ENCODE results near the gene CRYBB1. TPM values are rescaled to one million over a fixed set of nuclear protein-coding genes. Genes with fewer than 3 reads are reported as not detected.

CRYBB1 gene
- total RNA-seq, 1 donor from 2014 or later: not detected

DNA sequence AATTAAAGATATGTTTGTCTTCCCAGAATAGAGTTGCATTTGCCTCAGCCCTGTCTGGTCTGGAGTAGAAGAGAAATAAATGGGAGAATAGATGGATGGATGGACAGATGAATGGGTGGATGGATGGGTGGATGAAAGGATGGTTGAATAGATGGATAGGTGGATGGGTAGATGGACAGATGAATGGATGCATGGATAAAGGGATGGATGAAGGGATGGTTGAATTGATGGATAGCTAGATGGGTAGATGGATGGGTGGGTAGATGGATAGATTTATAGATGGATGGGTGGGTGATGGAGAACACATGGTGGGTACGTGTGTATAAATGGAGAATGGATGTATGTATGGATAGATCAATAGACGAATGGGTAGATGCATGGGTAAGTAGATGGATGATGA lies 8.5 kb downstream of the CRYBB1 start:
- intact Hi-C loops (cut with micrococcal nuclease): no loop called here
- Mint-ChIP-seq H3K4me3 (no peak overlapping the region), H3K36me3 (ENCODE audit: low read depth) (no peaks in the 10 kb centered on the region), H3K4me1 (peaks cover 11% of the 10 kb centered on the region), H3K9me3 (no peaks in the 10 kb centered on the region), H3K27me3 (no peaks in the 10 kb centered on the region), H3K27ac (no peak overlapping the region)
- TF ChIP-seq, protein P1, sequence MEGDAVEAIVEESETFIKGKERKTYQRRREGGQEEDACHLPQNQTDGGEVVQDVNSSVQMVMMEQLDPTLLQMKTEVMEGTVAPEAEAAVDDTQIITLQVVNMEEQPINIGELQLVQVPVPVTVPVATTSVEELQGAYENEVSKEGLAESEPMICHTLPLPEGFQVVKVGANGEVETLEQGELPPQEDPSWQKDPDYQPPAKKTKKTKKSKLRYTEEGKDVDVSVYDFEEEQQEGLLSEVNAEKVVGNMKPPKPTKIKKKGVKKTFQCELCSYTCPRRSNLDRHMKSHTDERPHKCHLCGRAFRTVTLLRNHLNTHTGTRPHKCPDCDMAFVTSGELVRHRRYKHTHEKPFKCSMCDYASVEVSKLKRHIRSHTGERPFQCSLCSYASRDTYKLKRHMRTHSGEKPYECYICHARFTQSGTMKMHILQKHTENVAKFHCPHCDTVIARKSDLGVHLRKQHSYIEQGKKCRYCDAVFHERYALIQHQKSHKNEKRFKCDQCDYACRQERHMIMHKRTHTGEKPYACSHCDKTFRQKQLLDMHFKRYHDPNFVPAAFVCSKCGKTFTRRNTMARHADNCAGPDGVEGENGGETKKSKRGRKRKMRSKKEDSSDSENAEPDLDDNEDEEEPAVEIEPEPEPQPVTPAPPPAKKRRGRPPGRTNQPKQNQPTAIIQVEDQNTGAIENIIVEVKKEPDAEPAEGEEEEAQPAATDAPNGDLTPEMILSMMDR (IDR thresholded peaks at IDR 0.05): no peak
- CTCF ChIA-PET: no interaction called here
- POLR2A ChIA-PET: no interaction called here
- ATAC-seq (ENCODE audit: low read depth) (no peak), DNase-seq (no peak)

- POLR2A ChIA-PET: no interaction called here
- CTCF ChIA-PET: no interaction called here
- Mint-ChIP-seq H3K36me3 (ENCODE audit: low read depth) (no peaks in the 10 kb centered on the region), H3K9me3 (no peaks in the 10 kb centered on the region), H3K27ac (no peak overlapping the region), H3K4me3 (no peak overlapping the region), H3K27me3 (no peaks in the 10 kb centered on the region), H3K4me1 (peaks cover 11% of the 10 kb centered on the region)
- intact Hi-C loops (cut with micrococcal nuclease): no loop called here
- DNase-seq: no peak
- ATAC-seq (ENCODE audit: low read depth): no peak
- TF ChIP-seq, protein P1 (IDR thresholded peaks at IDR 0.05): no peak
Measured at GRCh38 chr22:26608129-26608528, 9.7 kb downstream of the CRYBB1 start.

GRCh38 chr22:26606611-26607010 lies 11.2 kb downstream of the CRYBB1 start:
- Mint-ChIP-seq H3K4me3 (no peak overlapping the region), H3K27ac (no peak overlapping the region), H3K4me1 (peaks cover 11% of the 10 kb centered on the region), H3K9me3 (no peaks in the 10 kb centered on the region), H3K36me3 (ENCODE audit: low read depth) (no peaks in the 10 kb centered on the region), H3K27me3 (no peaks in the 10 kb centered on the region)
- ATAC-seq (ENCODE audit: low read depth) (no peak), DNase-seq (no peak)
- TF ChIP-seq, protein P1 (IDR thresholded peaks at IDR 0.05): no peak
- ChIA-PET CTCF (no interaction called here), POLR2A (no interaction called here)
- intact Hi-C loops (cut with micrococcal nuclease): no loop called here

- ATAC-seq (ENCODE audit: low read depth): no peak
- no peaks in the 10 kb centered on the region for H3K36me3 Mint-ChIP-seq (ENCODE audit: low read depth)
- POLR2A ChIA-PET: no interaction called here
Measured at GRCh38 chr22:26604368-26604767, 13.5 kb downstream of the CRYBB1 start.

GRCh38 chr22:26602127-26602526 lies 15.7 kb downstream of the CRYBB1 start:
- ChIA-PET POLR2A (no interaction called here), CTCF (no interaction called here)
- Mint-ChIP-seq H3K27me3 (peaks cover 2% of the 10 kb centered on the region), H3K4me3 (no peak overlapping the region), H3K9me3 (no peaks in the 10 kb centered on the region), H3K27ac (no peak overlapping the region), H3K36me3 (ENCODE audit: low read depth) (no peaks in the 10 kb centered on the region), H3K4me1 (no peaks in the 10 kb centered on the region)
- no peak for DNase-seq
- ATAC-seq (ENCODE audit: low read depth): no peak
- TF ChIP-seq, protein P1 (IDR thresholded peaks at IDR 0.05): no peak
- intact Hi-C loops (cut with micrococcal nuclease): no loop called here

More at GRCh38 chr22:26604368-26604767, 13.5 kb downstream of the CRYBB1 start:
- Mint-ChIP-seq H3K27ac (no peak overlapping the region), H3K4me1 (no peaks in the 10 kb centered on the region), H3K9me3 (no peaks in the 10 kb centered on the region), H3K27me3 (no peaks in the 10 kb centered on the region), H3K4me3 (no peak overlapping the region)
- no peak for DNase-seq
- TF ChIP-seq, protein P1 (IDR thresholded peaks at IDR 0.05): no peak
- CTCF ChIA-PET: no interaction called here
- intact Hi-C loops (cut with micrococcal nuclease): no loop called here
